ENCODE data around the gene RAB3C.
"Not testable (repeated sequence)": the region's sequence is repeated elsewhere in the genome, so short reads cannot be mapped to it uniquely, and the experiment has no call there.

RAB3C gene

DNA sequence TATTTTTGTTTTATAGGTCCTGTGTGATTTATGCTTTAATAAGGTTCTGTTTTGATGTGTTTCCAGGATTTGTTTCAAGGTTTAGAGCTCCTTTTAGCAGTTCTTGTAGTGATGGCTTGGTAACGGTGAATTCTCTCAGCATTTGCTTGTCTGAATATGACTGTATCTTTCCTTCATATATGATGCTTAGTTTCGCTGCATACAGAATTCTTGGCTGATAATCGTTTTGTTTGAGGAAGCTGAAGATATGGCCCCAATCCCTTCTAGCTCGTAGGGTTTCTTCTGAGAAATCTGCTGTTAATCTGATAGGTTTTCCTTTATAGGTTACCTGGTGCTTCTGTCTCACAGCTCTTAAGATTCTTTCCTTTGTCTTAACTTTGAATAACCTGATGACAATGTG, 20.0 kb downstream of the RAB3C start:
- not testable (repeated sequence) for DNase-seq (ENCODE audit: low read depth in 3 of 3)

DNA sequence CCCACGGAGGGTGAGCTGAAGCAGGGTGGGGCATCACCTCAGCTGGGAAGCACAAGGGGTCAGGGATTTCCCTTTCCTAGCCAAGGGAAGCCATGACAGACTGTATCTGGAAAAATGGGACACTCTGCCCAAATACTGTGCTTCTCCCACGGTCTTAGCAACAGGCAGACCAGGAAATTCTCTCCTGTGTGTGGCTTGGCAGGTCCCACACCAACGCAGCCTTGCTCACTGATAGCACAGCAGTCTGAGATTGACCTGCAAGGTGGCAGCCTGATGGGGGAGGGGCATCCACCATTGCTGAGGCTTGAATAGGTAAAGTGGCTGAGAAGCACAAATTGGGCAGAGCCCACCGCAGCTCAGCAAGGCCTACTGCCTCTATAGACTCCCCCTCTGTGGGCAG, 23.2 kb downstream of the RAB3C start:
- no peak for DNase-seq (ENCODE audit: low read depth in 3 of 3)

DNA sequence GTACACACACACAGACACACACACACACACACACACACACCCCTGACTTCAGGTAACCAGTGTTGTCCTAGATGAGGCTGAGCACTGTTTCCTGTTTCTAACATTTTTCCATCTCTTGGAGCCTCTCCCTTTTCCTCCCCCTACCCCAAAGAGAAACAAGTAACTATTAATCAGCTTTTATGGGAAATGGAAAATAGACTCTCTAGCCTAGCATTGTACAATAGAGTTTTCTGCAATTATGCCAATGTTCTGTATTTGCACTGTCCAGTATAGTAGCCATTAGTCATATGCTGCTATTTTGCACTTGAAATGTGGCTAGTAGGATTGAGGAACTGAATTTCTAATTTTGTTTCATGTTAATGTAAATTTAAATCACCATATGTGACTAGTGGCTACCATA, 33.1 kb downstream of the RAB3C start:
- no peak for DNase-seq (ENCODE audit: low read depth in 3 of 3)

DNA sequence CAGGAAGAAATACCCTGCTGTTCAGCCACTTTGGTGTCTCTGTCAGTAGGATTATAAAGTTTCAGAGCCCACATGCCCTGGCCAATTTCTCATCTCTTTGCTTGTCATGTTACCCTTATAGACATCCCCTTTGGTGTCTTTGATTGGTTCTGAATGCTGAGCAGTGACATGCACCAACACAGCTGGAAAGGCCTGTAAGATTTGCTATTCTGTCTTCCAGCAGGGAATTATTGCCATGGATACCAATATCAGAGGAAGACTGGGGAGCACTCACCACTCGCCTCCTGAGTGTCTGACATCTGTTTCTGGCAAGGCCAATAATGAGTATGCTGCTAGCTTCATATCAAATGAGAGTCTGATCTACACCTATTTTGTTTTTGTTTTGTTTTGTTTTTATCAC, 34.4 kb downstream of the RAB3C start:
- no peak for DNase-seq (ENCODE audit: low read depth in 3 of 3)

DNA sequence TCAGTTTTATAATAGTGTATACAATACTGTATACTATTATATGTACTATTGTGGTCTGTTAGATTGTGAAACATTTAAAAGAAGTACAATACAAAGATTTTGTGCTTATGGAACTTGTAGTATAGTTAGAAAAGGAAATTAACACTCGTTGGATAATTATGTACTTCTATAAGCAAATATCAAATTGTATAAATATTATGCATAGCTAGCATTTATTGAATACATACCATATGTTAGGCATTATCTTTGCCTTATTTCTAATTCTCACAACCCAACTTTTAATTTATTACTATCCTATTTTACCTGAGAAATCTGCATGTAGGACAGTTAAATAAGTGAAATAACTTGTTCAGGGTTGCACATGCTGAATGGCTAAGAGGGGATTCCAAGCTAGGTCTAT, 37.5 kb downstream of the RAB3C start:
- no peak for DNase-seq (ENCODE audit: low read depth in 3 of 3)

DNA sequence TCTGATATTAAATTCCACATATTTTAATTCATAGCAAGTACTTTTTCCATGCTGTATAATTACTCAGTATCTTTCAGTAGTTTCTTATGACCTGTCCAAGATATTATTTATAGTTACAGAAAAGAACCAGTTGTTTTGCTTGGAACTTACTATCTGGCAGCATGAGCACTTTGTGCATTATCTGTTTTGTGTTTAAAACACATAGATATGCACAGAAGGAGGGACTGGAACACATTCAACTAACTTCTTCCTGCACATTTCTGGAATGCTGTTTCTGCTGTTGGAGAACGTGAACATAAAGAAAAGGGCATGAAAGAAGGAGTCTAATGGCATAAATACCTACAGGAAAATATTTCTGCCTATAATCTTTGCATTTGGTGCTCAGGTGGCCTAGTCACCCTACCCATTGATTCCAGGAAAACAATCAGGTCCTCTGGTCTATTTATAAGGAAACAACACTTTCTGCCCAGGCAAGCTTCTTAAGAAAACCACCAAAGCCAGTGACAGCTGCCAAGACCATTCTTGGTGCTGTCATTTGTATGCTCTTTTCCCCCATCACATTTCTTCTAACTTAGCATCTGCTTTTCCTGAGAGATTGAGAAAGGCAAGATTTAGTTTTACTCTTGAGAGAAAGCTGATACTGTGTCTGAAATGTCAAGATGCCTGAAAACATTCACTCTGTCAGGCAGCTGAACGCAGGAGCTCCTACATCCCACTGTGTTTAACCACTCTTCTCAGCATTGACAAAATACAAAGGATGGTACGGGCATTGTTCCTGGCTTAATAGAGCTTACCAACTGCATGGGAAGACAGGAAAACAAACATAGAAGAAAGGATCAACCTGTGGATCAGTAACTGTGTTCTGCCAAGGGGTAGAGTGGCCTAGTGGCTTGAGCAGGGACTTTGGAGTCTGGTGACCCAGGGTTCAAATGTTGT, 40.3 kb downstream of the RAB3C start:
- no peak for DNase-seq (ENCODE audit: low read depth in 3 of 3)

DNA sequence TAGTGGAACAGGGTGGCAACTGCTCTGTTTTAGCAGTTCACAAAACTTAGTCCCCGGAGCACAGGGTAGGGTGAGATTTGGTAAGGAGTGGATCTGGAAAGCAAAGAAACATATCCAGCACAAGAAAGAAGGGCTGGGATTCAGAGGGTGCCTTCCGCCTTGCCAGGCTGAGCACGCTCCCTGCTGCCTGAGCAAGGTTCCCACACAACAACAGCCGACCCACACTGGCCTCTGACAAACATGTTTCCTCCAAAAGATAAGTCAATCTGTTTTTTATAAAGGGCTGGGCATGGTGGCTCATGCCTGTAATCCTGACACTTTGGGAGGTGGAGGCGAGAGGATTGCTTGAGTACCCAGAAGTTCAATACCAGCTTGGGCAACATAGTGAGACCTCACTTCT, 45.8 kb downstream of the RAB3C start:
- no peak for DNase-seq (ENCODE audit: low read depth in 3 of 3)

DNA sequence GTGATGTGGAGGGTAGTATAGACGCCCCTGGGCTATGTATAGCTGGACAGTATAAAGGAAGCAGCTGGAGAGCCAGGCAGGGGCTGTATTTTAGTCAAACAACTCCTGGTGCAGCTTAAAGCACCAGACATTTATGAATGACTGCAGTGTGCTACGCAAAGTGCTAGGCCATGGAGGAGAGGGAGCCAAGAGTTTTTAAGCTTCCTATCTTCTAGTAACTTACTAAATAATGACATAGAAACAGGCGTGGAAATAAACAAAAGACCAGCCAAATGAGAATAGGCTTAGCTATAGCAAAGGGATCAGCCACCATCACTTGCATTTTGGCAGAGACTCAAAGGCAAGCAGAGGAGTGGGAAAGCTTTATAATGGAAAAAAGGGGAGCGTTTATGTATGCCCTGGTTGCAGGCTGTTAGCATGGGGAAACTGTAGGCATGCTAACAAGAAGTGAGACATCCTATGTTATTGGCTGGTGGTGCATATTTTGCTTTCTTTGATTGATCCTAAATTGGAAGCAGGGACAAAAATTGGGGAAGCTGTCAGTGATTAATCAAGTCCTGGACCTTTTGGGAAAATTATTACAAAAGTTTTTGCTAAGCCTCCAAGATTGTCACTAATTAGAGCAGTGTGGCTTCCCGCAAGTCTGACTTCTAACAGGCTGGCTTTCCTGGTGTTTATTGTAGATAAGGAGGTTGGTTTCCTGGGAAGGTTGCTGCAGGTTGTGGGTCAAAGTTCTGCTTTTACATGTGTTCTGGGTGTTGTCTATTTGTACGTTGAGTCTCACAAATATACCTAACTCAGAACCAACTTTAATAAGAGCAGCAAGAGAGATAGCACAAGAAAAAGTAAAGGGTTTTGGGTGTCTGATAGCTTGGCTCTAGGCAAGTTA, 46.6 kb downstream of the RAB3C start:
- DNase-seq (ENCODE audit: low read depth in 3 of 3) = no peak

DNA sequence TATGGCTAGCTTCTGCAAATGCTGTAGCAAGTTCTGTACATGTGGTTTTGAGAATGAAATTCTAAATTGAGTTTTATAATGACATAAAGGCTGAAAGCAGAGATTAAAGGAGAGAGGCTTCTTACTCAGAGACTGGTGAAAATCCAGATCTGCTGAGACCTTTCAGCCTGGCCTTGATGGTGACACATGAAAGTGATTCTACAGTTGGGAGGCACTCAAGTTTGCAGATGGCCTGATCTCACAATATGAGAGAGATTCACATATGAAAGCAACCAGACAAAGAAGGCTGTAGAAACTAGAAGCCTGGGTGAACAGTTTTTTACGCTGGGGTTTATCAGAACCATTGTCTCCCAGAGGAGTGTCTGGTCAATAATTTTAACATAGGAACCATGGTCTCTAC, 49.0 kb downstream of the RAB3C start:
- no peak for DNase-seq (ENCODE audit: low read depth in 3 of 3)

DNA sequence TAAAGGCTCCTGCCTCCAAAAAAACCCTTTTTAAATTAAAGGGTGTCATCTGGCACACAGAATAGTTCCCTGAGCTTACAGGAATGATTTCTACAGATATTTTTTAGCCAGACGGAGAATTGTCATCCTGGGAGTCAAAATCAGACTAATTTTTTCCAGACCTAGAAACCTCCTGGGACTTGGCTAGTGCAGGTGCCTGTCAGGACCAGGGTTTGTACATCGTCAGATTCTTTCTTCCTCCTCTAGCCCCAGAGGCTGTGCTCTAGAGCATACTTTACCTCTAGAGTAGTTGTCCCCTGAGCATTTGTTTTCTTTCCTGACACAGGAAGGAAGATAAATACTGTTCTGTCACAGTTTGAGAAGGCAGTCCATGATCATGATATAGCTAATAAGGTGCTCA, 52.5 kb downstream of the RAB3C start:
- DNase-seq (ENCODE audit: low read depth in 3 of 3) = no peak

DNA sequence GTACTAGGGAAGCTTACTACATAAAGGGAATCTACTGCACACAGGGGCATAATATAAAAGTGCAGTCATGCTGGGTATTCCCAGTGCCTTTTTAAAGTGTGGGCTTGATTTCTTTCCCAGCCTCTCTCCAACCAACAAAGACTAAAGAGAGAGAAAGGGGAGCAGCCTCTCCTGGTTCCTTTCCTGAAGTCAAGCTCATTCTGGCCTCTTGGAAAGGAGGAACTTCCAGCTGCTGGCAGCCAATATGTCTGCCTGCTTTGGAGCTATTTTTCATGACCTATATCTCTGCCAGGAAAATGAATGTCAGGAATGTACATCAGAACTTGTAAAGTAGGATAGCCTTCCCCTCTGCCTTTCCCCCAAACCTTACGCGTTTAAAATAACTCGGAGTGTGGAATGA, 57.1 kb downstream of the RAB3C start:
- no peak for DNase-seq (ENCODE audit: low read depth in 3 of 3)

DNA sequence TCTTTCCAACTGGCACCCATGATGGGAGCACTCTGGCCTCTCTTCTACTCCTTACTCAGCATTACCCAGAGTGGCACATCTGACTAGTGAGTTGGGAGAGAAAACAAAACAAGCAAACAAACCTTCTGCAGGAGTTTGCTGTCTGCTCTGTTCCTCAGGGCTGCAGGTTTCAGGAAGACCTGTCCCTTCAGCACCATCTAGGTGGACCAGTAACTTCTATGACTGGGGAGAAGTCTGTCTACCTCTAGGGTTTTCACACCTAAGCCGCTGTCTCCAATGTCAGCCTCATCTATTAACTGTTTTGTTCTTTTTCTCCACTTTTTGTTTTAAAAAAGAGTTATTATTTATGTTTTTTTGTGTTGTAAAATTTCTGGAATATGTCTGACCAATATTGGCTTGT, 58.7 kb downstream of the RAB3C start:
- DNase-seq (ENCODE audit: low read depth in 3 of 3) = no peak

DNA sequence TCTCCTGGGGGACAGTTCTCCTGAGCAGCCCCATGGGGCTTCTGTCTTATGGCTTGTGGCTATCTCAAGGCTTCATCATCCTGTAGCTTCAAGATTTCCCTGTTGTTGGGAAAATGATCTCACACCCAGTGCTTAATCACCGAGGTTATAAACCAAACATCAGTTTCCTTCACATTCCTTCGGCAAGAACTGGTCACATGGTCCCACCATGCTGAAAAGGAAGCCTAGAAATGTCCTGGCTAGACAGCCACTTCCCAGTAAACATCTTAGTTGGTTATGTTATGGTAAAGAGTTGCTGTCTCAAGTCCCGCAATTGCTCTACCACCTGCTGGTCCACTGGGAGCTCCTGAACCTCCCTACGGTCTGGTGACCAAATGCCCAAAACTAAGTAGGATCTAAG, 66.0 kb downstream of the RAB3C start:
- no peak for DNase-seq (ENCODE audit: low read depth in 3 of 3)

DNA sequence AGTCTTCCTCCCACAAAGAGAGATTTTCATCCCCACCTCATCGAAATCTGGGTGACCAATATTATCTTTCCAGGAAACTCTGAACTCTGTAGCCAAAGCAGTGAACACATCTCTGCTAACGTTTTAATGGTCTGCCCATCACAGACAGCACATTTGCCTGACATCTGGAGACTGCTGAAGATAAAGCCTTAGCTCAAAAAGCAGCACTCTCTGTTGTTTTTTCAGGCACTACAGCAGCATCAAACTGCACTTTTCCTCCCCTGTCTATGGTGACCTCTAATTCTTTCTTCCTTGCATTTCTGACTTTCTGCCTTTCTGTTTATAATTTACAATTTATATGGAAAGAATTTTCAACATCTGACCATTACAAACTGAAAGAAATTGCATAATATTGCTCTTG, 66.8 kb downstream of the RAB3C start:
- no peak for DNase-seq (ENCODE audit: low read depth in 3 of 3)

DNA sequence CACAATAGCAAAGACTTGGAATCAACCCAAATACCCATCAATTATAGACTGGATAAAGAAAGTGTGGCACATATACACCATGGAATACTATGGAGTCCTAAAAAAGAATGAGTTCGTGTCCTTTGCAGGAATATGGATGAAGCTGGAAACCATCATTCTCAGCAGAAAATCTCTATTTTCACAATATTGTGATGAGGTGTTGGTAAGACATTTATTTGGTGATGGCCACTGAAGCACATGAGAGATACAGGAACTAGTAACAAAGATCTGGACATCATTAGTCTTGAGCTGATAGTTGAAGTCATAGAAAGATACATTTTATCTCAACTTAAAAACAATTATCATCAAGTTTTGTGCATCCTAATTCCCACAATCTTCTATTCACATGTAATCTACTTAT, 70.6 kb downstream of the RAB3C start:
- no peak for DNase-seq (ENCODE audit: low read depth in 3 of 3)

DNA sequence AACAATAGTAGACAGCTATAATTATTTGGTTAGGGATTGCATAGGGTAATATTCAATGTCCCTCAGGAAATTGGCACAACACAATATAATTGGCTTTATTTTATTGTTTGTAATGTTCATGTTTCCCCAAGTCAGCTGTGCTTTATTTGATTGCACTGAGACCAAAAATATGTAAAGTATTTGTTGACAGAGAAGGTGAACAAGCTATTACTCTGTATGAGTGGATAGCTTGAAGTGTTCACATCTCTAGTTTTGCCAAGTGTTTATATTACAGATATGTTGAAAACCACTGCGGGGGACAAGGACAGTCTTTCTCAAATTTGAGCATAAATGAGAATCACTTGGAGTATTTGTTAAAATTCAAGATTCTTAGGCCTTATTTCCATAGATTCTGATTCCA, 83.3 kb downstream of the RAB3C start:
- no peak for DNase-seq (ENCODE audit: low read depth in 3 of 3)

DNA sequence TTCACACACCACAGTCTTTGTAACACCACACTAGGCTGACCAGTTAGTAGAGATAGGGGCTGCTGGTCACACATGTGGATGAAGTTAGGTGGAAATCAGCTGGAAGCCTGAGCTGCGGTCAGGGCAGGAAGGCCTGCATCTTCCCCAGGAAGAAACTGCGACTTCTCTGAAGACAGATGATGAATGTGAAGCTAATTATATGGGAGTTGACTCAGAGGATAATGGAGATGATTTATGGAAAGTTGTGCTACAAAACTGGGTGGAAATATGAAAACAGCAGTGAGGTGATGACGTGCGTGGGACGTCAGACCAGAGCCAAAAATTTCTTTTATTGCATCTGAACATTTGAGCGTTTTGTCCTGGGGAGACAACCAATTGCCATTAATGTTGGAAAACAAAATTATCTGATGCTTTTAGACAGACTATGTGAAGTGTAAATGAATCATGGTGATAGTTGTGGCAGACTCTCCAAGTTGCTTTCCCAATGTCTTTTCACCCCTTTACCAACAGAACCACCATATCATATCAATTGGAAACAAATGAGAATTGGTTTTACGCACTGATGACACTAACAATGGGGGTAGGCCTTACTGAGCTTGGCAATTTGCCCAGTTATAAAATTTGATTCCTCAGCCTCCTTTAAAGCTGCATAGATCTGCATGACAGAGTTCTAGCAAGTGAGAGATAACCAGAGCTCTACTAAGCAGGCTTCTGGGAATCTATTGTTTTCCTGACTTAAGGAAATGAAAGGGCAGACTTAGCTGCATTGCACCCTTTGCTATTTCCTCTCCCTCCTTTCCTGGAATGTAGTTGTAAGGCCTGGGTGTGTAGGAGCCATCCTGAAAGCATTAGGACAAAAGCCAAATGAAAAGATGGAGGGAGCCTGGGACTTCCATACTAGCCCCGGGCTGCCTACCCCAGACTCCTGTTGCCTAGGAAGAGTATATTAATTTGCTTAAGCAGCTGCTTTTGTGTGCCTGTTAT, 84.0 kb downstream of the RAB3C start:
- no peak for DNase-seq (ENCODE audit: low read depth in 3 of 3)

DNA sequence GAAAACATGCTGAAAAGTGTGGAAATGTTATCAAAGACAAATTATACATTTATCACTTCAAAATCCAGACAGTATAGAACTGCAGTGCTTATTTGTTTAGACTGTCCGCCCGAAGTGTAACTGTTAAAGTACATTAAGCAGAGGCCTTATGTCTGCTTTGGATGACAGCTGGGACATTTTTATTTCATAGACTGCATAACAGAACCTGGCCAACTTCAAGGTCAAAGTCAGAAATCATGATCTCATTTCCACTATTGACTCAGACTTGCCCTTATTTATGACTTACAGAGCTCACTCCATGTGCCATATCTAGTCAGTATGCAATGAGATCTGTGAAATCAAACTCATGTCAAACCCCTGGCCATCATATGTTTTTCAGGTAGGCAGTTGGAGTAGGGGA, 87.7 kb downstream of the RAB3C start:
- DNase-seq (ENCODE audit: low read depth in 3 of 3) = no peak

DNA sequence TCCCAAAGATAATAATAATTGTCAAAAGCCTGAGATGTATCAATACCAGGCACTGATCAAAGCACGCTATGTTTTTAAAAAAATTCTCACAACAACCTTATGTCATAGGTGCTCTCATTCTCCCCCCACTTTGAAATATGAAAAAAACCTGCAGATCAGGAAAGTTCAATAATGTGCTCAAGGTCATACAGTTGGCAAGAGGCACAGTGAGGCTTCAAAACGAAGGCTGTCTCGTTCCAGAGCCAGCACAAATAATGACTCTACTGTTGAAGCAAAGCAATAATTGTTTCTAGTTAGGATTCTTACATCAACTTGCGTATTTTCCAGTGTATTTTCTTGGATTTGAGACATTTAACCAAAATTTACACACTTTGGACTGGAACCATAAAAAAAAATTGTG, 88.3 kb downstream of the RAB3C start:
- DNase-seq (ENCODE audit: low read depth in 3 of 3) = no peak

DNA sequence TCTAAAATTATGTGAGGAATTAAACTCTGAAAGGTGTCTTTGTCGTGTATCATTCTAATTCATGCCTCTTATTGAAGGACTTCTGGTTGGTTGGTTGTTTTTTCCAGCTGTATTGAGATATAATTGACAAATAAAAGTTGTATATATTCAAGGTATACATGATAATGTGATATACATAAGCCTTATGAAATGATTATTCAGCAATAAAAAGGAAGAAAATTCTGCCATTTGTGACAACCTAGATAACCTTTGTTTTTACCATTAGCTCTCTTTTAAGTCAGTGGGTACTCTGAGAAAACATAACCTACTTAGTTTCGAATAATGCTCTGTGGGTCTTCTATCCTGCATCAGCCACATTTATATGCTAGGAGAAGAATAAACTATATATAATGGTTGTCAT, 89.6 kb downstream of the RAB3C start:
- no peak for DNase-seq (ENCODE audit: low read depth in 3 of 3)

DNA sequence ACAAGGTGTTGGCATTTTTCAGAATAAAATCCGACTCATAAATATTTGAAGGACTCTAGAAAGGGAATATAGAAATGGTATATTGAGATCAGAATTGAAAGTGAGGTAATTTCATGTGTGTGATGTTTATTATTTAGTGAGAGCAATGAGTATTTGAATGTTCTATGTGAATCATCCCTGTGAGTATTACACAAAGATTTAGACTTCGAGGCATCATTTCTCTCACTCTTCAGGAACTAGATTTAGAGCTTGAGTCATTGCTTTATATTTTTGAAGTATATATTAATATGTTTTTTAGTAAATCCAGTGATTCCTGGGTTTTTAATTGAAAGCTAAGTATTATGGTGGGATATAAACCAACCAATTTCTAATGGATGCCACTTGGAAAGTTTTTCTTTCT, 91.2 kb downstream of the RAB3C start:
- no peak for DNase-seq (ENCODE audit: low read depth in 3 of 3)

DNA sequence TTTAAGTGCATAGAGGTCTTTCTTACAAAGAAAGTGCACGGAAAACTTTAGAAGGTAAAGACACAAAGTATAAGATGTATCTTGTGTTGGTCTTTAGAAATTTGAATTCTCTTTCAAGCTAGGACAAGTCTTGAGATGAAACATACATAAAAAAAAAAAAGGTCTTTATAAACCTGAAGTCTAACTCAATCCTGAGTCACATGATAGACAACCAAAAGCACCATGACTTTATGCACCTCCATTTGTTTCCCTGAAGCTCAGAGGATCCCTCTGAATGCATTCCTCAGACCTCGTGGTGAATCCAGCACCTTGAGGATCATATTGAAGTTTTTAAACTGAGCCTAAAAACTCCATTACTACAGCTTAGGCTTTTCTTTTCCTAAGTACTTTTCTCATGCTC, 91.8 kb downstream of the RAB3C start:
- DNase-seq (ENCODE audit: low read depth in 3 of 3) = no peak
